WERI-Rb-1 (cell line): ENCODE results near the gene SNCG.
"Not testable (repeated sequence)": the region's sequence is repeated elsewhere in the genome, so short reads cannot be mapped to it uniquely, and the experiment has no call there.

ENCODE experiments used
- DNase-seq: peaks from one replicate; pipeline ENCODE4 v3.0.0-alpha.2; 2020
- H3K27ac ChIP-seq: fragments of 250-450 bp; sonication (Bioruptor Pico); 2 replicates; pipeline ENCODE4 v1.5.1; 2020; ENCODE audit warnings: mild to moderate bottlenecking, moderate library complexity
- H3K27me3 ChIP-seq: fragments of 250-450 bp; sonication (Bioruptor Pico); 2 replicates; pipeline ENCODE4 v1.5.1; 2021; ENCODE audit warnings: mild to moderate bottlenecking, low read depth, moderate library complexity; ENCODE audit not compliant: insufficient read depth, severe bottlenecking
- H3K36me3 ChIP-seq: fragments of 250-450 bp; sonication (Bioruptor Pico); 2 replicates; pipeline ENCODE4 v1.5.1; 2020; ENCODE audit warnings: mild to moderate bottlenecking, moderate library complexity
- H3K4me3 ChIP-seq: 2 replicates; pipeline ENCODE4 v1.5.1; 2011; ENCODE audit warnings: low read depth, mild to moderate bottlenecking, control low read depth, low read length
- H3K9me3 ChIP-seq: fragments of 250-450 bp; sonication (Bioruptor Pico); 2 replicates; pipeline ENCODE4 v1.5.1; 2021; ENCODE audit warnings: mild to moderate bottlenecking, moderate library complexity; ENCODE audit not compliant: severe bottlenecking
- CTCF ChIP-seq: IDR thresholded peaks from 2 replicates; pipeline ENCODE4 v1.5.1; 2011; ENCODE audit warnings: low read depth, mild to moderate bottlenecking, control low read depth, inconsistent platforms, low read length

The SNCG gene

GRCh38 chr10:86970982-86971231, 12.5 kb downstream of the SNCG start:
- DNase-seq: no peak
- no peaks in the 10 kb centered on the region for H3K9me3 ChIP-seq
- no peak overlapping the region for H3K4me3 ChIP-seq
- H3K27me3 ChIP-seq: no peaks in the 10 kb centered on the region
- no peak for TF ChIP-seq CTCF
- H3K36me3 ChIP-seq: no peaks in the 10 kb centered on the region
- H3K27ac ChIP-seq: no peak overlapping the region

- no peak for DNase-seq
- TF ChIP-seq CTCF: no peak
- no peak overlapping the region for H3K4me3 ChIP-seq
- H3K36me3 ChIP-seq: no peaks in the 10 kb centered on the region
- H3K27me3 ChIP-seq: no peaks in the 10 kb centered on the region
- no peaks in the 10 kb centered on the region for H3K9me3 ChIP-seq
- no peak overlapping the region for H3K27ac ChIP-seq
Measured at GRCh38 chr10:86971232-86971991, 13.0 kb downstream of the SNCG start.

- TF ChIP-seq CTCF: no peak
Measured at GRCh38 chr10:86972613-86973380, 14.4 kb downstream of the SNCG start.

GRCh38 chr10:86974484-86974883, 16.1 kb downstream of the SNCG start:
- Histone ChIP-seq H3K9me3 (no peaks in the 10 kb centered on the region), H3K27me3 (no peaks in the 10 kb centered on the region), H3K4me3 (no peak overlapping the region), H3K27ac (no peak overlapping the region), H3K36me3 (no peaks in the 10 kb centered on the region)
- DNase-seq: no peak
- no peak for TF ChIP-seq CTCF

More at GRCh38 chr10:86972613-86973380, 14.4 kb downstream of the SNCG start:
- Histone ChIP-seq H3K27me3 (no peaks in the 10 kb centered on the region), H3K4me3 (no peak overlapping the region), H3K27ac (no peak overlapping the region), H3K36me3 (no peaks in the 10 kb centered on the region), H3K9me3 (no peaks in the 10 kb centered on the region)
- DNase-seq: no peak

GRCh38 chr10:86976362-86977056, 18.1 kb downstream of the SNCG start:
- DNase-seq: no peak
- Histone ChIP-seq H3K4me3 (no peak overlapping the region), H3K27me3 (no peaks in the 10 kb centered on the region), H3K36me3 (no peaks in the 10 kb centered on the region), H3K27ac (no peak overlapping the region), H3K9me3 (no peaks in the 10 kb centered on the region)
- TF ChIP-seq CTCF: no peak

- not testable (repeated sequence) for H3K36me3 ChIP-seq, H3K27me3 ChIP-seq, H3K9me3 ChIP-seq, H3K4me3 ChIP-seq, H3K27ac ChIP-seq
- DNase-seq: peak; percentile 68
Measured at GRCh38 chr10:86978457-86978856, 20.1 kb downstream of the SNCG start.
